Panc1 (cell line): ENCODE results near the gene S100A7. TPM values are rescaled to one million over a fixed set of nuclear protein-coding genes. Genes with fewer than 3 reads are reported as not detected.

Source experiments
- ATAC-seq: fragments of 200-7000 bp; cut with Tn5 transposase; 2 replicates; pipeline ENCODE4 v1.9.1; 2020; ENCODE audit warnings: mild to moderate bottlenecking, moderate library complexity
- BruUV-seq: library from RNA; stranded (reverse); fragments of 400-500 nt; replicated peaks from 2 replicates; lab custom pipeline; 2021; lab: Mats Ljungman, UMichigan
- CTCF ChIA-PET: fragments of 300-600 bp; sonication (Branson Sonifier 250); formaldehyde crosslinking; loops from one replicate; lab custom pipeline; 2022; ENCODE audit warnings: antibody characterized with exemption; lab: Charles Lee
- POLR2A ChIA-PET: fragments of 300-600 bp; sonication (Branson Sonifier 250); formaldehyde crosslinking; loops from one replicate; lab custom pipeline; 2022; ENCODE audit warnings: antibody characterized with exemption; lab: Charles Lee
- DNase-seq: peaks from one replicate; pipeline ENCODE4 v3.0.0-alpha.2; 2010; ENCODE audit warnings: low read depth, low spot score
- H3K27ac ChIP-seq: 2 replicates; pipeline ENCODE4 v1.5.1; 2011; ENCODE audit warnings: mild to moderate bottlenecking, low read length, inconsistent platforms
- H3K27me3 ChIP-seq: fragments of 200-500 bp; sonication (Bioruptor generic); 2 replicates; pipeline ENCODE4 v1.6.0; 2014; ENCODE audit warnings: low read length, inconsistent platforms; ENCODE audit not compliant: control insufficient read depth, insufficient read depth
- H3K36me3 ChIP-seq: fragments of 200-500 bp; sonication (Bioruptor generic); 2 replicates; pipeline ENCODE4 v1.5.1; 2014; ENCODE audit warnings: inconsistent platforms, mild to moderate bottlenecking, low read length, moderate library complexity; ENCODE audit not compliant: control insufficient read depth, insufficient read depth
- H3K4me1 ChIP-seq: 2 replicates; pipeline ENCODE4 v1.5.1; 2011; ENCODE audit warnings: inconsistent platforms, mild to moderate bottlenecking, low read length, moderate library complexity; ENCODE audit not compliant: control insufficient read depth, insufficient read depth
- H3K4me3 ChIP-seq, 2 experiments: 2 replicates each; pipeline ENCODE4 v1.5.1; 2011 to 2012; ENCODE audit warnings: low read depth in 2 of 2, low read length in 2 of 2, mild to moderate bottlenecking in 2 of 2, inconsistent platforms in 1 of 2, moderate library complexity in 1 of 2
- H3K9me3 ChIP-seq: fragments of 200-500 bp; sonication (Bioruptor generic); 2 replicates; pipeline ENCODE4 v1.5.1; 2014; ENCODE audit warnings: low read depth, mild to moderate bottlenecking, inconsistent platforms, low read length, moderate library complexity; ENCODE audit not compliant: control insufficient read depth, insufficient read depth
- POLR2AphosphoS5 ChIP-seq: IDR thresholded peaks from 2 replicates; pipeline ENCODE4 v1.6.1; 2012; ENCODE audit warnings: mild to moderate bottlenecking, low read depth, low read length, moderate library complexity
- SIN3A ChIP-seq: IDR thresholded peaks from 2 replicates; pipeline ENCODE4 v1.6.1; 2012; ENCODE audit warnings: low read depth, mild to moderate bottlenecking, low read length, moderate library complexity, borderline replicate concordance; ENCODE audit not compliant: insufficient read depth
- TCF7L2 ChIP-seq: IDR thresholded peaks from 2 replicates; pipeline ENCODE4 v1.6.1; 2011; ENCODE audit warnings: mild to moderate bottlenecking, low read depth, low read length, inconsistent platforms
- in situ Hi-C: cut with HindIII; loops from 2 replicates; pipeline ENCODE4 v1.10.0; 2016; ENCODE audit warnings: low sequenced_read_pairs, low pct_unique_long_range_greater_than_20kb
- intact Hi-C: fragments of 100-400 bp; cut with micrococcal nuclease; formaldehyde crosslinking; loops from one replicate; pipeline ENCODE4 v1.10.0; 2022; ENCODE audit not compliant: unreplicated experiment
- total RNA-seq: library from RNA; stranded (reverse); gene quantifications from one replicate; pipeline ENCODE4 v1.2.1, GENCODE V29; 2021; ENCODE audit not compliant: unreplicated experiment
- TF ChIP-seq, protein P1 (sequence below): fragments of 450-650 bp; IDR thresholded peaks from 2 replicates; pipeline ENCODE4 v1.5.1; 2017; ENCODE audit warnings: mild to moderate bottlenecking
- TF ChIP-seq, protein P2 (sequence below), 2 experiments: IDR thresholded peaks; 2 replicates each; pipeline ENCODE4 v1.6.1; 2011 to 2012; ENCODE audit warnings: low read depth in 2 of 2, control low read depth in 1 of 2, low read length in 1 of 2, mild to moderate bottlenecking in 1 of 2, moderate library complexity in 1 of 2; ENCODE audit not compliant: insufficient read depth in 1 of 2

S100A7 gene
- total RNA-seq, 1 experiment from 2014 or later = not detected

DNA sequence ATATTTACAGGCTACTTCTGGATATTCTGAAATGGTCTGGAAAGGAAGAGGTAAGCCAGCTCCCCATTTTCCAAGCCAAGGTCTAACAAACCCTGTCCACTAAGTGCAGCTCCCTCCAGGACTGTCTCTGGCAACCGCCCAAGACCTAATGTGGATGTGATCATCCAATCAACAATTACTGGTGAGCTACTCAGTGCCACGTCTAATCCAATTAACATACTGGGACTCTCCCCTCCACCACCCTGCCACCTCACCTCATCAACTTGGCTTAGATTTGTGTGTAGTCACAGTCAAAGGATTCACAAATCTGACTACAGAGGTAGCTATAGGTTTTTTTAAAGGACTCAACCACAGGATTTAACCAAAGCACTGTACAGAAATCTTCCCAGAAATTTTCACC is 25.4 kb upstream of the S100A7 start:
- intact Hi-C loops = no loop called here
- no peaks in the 10 kb centered on the region for H3K9me3 ChIP-seq
- H3K27me3 ChIP-seq = no peaks in the 10 kb centered on the region
- H3K4me1 ChIP-seq = peaks cover 10% of the 10 kb centered on the region
- no peaks in the 10 kb centered on the region for H3K36me3 ChIP-seq
- BruUV-seq = no TSS peak
- DNase-seq = no peak
- no peak overlapping the region for H3K4me3 ChIP-seq
- ChIA-PET CTCF (interaction anchor here (0.6 kb wide), 2 partner anchors 133 to 241 kb away, joined by 4 to 5 read pairs; no protein-coding TSS in a partner anchor), POLR2A (no interaction called here)
- no peak for ATAC-seq
- in situ Hi-C loops = no loop called here
- TF ChIP-seq SIN3A = no peak
- TF ChIP-seq, protein P1, sequence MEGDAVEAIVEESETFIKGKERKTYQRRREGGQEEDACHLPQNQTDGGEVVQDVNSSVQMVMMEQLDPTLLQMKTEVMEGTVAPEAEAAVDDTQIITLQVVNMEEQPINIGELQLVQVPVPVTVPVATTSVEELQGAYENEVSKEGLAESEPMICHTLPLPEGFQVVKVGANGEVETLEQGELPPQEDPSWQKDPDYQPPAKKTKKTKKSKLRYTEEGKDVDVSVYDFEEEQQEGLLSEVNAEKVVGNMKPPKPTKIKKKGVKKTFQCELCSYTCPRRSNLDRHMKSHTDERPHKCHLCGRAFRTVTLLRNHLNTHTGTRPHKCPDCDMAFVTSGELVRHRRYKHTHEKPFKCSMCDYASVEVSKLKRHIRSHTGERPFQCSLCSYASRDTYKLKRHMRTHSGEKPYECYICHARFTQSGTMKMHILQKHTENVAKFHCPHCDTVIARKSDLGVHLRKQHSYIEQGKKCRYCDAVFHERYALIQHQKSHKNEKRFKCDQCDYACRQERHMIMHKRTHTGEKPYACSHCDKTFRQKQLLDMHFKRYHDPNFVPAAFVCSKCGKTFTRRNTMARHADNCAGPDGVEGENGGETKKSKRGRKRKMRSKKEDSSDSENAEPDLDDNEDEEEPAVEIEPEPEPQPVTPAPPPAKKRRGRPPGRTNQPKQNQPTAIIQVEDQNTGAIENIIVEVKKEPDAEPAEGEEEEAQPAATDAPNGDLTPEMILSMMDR = no peak
- TF ChIP-seq, protein P2, sequence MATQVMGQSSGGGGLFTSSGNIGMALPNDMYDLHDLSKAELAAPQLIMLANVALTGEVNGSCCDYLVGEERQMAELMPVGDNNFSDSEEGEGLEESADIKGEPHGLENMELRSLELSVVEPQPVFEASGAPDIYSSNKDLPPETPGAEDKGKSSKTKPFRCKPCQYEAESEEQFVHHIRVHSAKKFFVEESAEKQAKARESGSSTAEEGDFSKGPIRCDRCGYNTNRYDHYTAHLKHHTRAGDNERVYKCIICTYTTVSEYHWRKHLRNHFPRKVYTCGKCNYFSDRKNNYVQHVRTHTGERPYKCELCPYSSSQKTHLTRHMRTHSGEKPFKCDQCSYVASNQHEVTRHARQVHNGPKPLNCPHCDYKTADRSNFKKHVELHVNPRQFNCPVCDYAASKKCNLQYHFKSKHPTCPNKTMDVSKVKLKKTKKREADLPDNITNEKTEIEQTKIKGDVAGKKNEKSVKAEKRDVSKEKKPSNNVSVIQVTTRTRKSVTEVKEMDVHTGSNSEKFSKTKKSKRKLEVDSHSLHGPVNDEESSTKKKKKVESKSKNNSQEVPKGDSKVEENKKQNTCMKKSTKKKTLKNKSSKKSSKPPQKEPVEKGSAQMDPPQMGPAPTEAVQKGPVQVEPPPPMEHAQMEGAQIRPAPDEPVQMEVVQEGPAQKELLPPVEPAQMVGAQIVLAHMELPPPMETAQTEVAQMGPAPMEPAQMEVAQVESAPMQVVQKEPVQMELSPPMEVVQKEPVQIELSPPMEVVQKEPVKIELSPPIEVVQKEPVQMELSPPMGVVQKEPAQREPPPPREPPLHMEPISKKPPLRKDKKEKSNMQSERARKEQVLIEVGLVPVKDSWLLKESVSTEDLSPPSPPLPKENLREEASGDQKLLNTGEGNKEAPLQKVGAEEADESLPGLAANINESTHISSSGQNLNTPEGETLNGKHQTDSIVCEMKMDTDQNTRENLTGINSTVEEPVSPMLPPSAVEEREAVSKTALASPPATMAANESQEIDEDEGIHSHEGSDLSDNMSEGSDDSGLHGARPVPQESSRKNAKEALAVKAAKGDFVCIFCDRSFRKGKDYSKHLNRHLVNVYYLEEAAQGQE (IDR thresholded peaks at IDR 0.05; ENCODE audit: insufficient read depth in 1 of 2, low read depth in 2 of 2, low read length in 1 of 2) = no peak
- TF ChIP-seq TCF7L2 = no peak
- TF ChIP-seq POLR2AphosphoS5 = no peak
- no peak overlapping the region for H3K27ac ChIP-seq

DNA sequence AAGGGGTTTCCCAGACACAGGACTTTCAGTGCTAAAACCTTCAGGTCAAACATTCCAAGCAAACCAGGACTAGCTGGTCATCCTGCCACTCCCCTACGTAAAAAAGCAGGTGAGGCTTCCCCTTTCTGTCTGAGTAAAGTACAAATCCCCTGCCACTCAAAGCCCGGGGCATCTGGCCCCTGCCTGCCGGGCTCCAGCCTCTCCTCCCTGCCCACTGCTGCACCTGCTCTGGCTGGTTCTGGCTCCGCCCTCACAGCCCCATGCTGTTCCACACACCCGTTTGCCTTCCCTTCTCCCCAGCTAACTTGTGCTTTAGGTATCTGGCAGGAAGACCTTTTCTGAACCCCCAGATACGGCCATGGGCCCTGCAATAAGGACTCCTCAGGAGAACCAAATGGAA is 23.3 kb upstream of the S100A7 start:
- Histone ChIP-seq H3K9me3 (no peaks in the 10 kb centered on the region), H3K4me3 (no peak overlapping the region), H3K27ac (no peak overlapping the region), H3K36me3 (no peaks in the 10 kb centered on the region), H3K4me1 (no peaks in the 10 kb centered on the region), H3K27me3 (no peaks in the 10 kb centered on the region)
- in situ Hi-C loops (no loop called here), intact Hi-C loops (no loop called here)
- BruUV-seq = no TSS peak
- TF ChIP-seq, protein P1 = no peak
- no peak for TF ChIP-seq POLR2AphosphoS5
- TF ChIP-seq TCF7L2 = no peak
- TF ChIP-seq, protein P2 (IDR thresholded peaks at IDR 0.05; ENCODE audit: insufficient read depth in 1 of 2, low read depth in 2 of 2, low read length in 1 of 2) = no peak
- no peak for TF ChIP-seq SIN3A
- ChIA-PET POLR2A (no interaction called here), CTCF (no interaction called here)
- ATAC-seq (no peak), DNase-seq (no peak)
